ENCODE results near the gene UNCX.

Gene UNCX

GRCh38 chr7:1233333-1234048, 819 bp downstream of the UNCX start:
- DNase-seq, result no peak

- DNase-seq, result no peak
Measured at GRCh38 chr7:1234049-1234880, 1.6 kb downstream of the UNCX start.

GRCh38 chr7:1234881-1235500, 2.3 kb downstream of the UNCX start:
- DNase-seq, result no peak

GRCh38 chr7:1235501-1236131, 2.9 kb downstream of the UNCX start:
- DNase-seq, result no peak

- no peak for DNase-seq
Measured at GRCh38 chr7:1236132-1236661, 3.5 kb downstream of the UNCX start.

GRCh38 chr7:1236831-1237701, 4.4 kb downstream of the UNCX start:
- DNase-seq, result no peak

GRCh38 chr7:1237704-1238255, 5.1 kb downstream of the UNCX start:
- no peak for DNase-seq

- no peak for DNase-seq
Measured at GRCh38 chr7:1238450-1238882, 5.8 kb downstream of the UNCX start.

GRCh38 chr7:1238931-1239802, 6.5 kb downstream of the UNCX start:
- DNase-seq, result no peak

GRCh38 chr7:1239803-1240516, 7.3 kb downstream of the UNCX start:
- no peak for DNase-seq

GRCh38 chr7:1240517-1241257, 8.0 kb downstream of the UNCX start:
- DNase-seq, result no peak

- DNase-seq, result no peak
Measured at GRCh38 chr7:1241258-1241602, 8.6 kb downstream of the UNCX start.

- DNase-seq, result no peak
Measured at GRCh38 chr7:1241603-1242255, 9.1 kb downstream of the UNCX start.

- DNase-seq, result no peak
Measured at GRCh38 chr7:1242256-1242605, 9.6 kb downstream of the UNCX start.

GRCh38 chr7:1242606-1243289, 10.1 kb downstream of the UNCX start:
- no peak for DNase-seq

- DNase-seq, result no peak
Measured at GRCh38 chr7:1243290-1243963, 10.8 kb downstream of the UNCX start.

GRCh38 chr7:1243964-1244416, 11.3 kb downstream of the UNCX start:
- no peak for DNase-seq
